Esophagus muscularis mucosa (tissue), 4 donors: Measurements from ENCODE around the gene CCDC85A. TPM values are rescaled to one million over a fixed set of nuclear protein-coding genes. Genes with fewer than 3 reads are reported as not detected.

Experiments
- DNase-seq: peaks from one replicate; pipeline ENCODE4 v3.0.0-alpha.2; 2017; ENCODE audit errors: extremely low spot score
- H3K27ac ChIP-seq, 4 donors: fragments of 200-600 bp; sonication (generic); replicated peaks in 1 of 4; 1 replicate in 3 of 4; 2 replicates in 1 of 4; pipeline ENCODE4 v1.5.1; 2016 to 2019; ENCODE audit warnings: mild to moderate bottlenecking in 1 of 4
- H3K27me3 ChIP-seq, 4 donors: fragments of 200-600 bp; sonication (generic); one replicate each; pipeline versions ENCODE4 v1.5.1 to v1.6.0; 2016 to 2019
- H3K36me3 ChIP-seq, 4 donors: fragments of 200-600 bp; sonication (generic); one replicate each; pipeline ENCODE4 v1.5.1; 2016 to 2019
- H3K4me1 ChIP-seq, 4 donors: fragments of 200-600 bp; sonication (generic); one replicate each; pipeline ENCODE4 v1.5.1; 2016 to 2019
- H3K4me3 ChIP-seq, 4 donors: fragments of 200-600 bp; sonication (generic); 1 replicate in 2 of 4; 2 replicates in 2 of 4; pipeline ENCODE4 v1.5.1; 2016 to 2019; ENCODE audit warnings: mild to moderate bottlenecking in 4 of 4, moderate library complexity in 1 of 4
- H3K9me3 ChIP-seq, 4 donors: fragments of 200-600 bp; sonication (generic); 1 replicate in 3 of 4; 2 replicates in 1 of 4; pipeline ENCODE4 v1.5.1; 2016 to 2019
- EP300 ChIP-seq: sonication (generic); formaldehyde crosslinking; IDR thresholded peaks from one replicate; pipeline ENCODE4 v1.6.1; 2017; ENCODE audit warnings: antibody characterized with exemption
- POLR2A ChIP-seq: fragments of 450-650 bp; IDR thresholded peaks from one replicate; pipeline ENCODE4 v1.6.1; 2017; ENCODE audit warnings: antibody characterized with exemption, moderate library complexity, mild to moderate bottlenecking, low read depth
- POLR2AphosphoS5 ChIP-seq, 2 donors: sonication (generic); formaldehyde crosslinking; IDR thresholded peaks; one replicate each; pipeline ENCODE4 v1.6.1; 2017; ENCODE audit warnings: antibody characterized with exemption in 2 of 2
- WGBS: methylation state at CpG from one replicate; pipeline ENCODE4 v1.1.5; 2018; 5-methylcytosine and 5-hydroxymethylcytosine counted together
- intact Hi-C: fragments of 100-400 bp; cut with DNase I; formaldehyde crosslinking; loops from one replicate; pipeline ENCODE4 v1.15.1; 2023
- total RNA-seq, 4 donors: library from RNA; depleted of rRNA; stranded (reverse); fragments of >200 nt; gene quantifications; one replicate each; pipeline versions ENCODE4 v1.1.0 to v1.2.1, GENCODE V29; 2016
- TF ChIP-seq, protein P1 (sequence below), 3 experiments: fragments of 200-600 bp in 2 of 3; fragments of 450-650 bp in 1 of 3; sonication (generic) in 2 of 3; IDR thresholded peaks; one replicate each; pipeline ENCODE4 v1.5.1; 2017 to 2019; ENCODE audit warnings: antibody characterized with exemption in 3 of 3, mild to moderate bottlenecking in 2 of 3, moderate library complexity in 1 of 3

The CCDC85A gene
- total RNA-seq, 4 donors from 2014 or later, result 4.0 to 6.7 (median 5.8) TPM

DNA sequence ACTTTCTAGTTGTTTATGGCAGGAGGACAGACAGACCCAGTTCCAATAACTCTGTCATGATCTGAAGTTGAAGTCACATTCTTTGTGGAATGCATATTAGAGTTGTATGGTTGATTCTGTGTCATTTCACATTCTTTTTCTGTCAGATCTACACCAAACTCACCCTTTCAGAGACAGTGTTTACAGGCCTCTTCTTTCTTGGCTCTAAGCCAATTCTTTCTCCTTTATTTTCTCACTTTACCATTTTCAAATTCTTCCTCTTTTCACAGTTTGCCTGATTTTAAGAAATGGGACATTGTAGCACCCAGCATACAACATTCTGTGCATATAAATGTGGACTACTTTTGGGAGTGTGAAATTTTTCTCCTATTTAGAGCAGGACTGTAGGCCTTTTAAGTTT is 103.7 kb downstream of the CCDC85A start:
- peaks cover 0 to 5% (median 0%) of the 10 kb centered on the region in 4 donors for H3K4me1 ChIP-seq
- no peak overlapping the region for H3K4me3 ChIP-seq
- H3K27ac ChIP-seq, result no peak overlapping the region
- no peaks in the 10 kb centered on the region for H3K27me3 ChIP-seq
- no peaks in the 10 kb centered on the region for H3K36me3 ChIP-seq
- no peak for TF ChIP-seq POLR2A
- no peak for TF ChIP-seq POLR2AphosphoS5 (IDR thresholded peaks at IDR 0.05)
- TF ChIP-seq, protein P1, sequence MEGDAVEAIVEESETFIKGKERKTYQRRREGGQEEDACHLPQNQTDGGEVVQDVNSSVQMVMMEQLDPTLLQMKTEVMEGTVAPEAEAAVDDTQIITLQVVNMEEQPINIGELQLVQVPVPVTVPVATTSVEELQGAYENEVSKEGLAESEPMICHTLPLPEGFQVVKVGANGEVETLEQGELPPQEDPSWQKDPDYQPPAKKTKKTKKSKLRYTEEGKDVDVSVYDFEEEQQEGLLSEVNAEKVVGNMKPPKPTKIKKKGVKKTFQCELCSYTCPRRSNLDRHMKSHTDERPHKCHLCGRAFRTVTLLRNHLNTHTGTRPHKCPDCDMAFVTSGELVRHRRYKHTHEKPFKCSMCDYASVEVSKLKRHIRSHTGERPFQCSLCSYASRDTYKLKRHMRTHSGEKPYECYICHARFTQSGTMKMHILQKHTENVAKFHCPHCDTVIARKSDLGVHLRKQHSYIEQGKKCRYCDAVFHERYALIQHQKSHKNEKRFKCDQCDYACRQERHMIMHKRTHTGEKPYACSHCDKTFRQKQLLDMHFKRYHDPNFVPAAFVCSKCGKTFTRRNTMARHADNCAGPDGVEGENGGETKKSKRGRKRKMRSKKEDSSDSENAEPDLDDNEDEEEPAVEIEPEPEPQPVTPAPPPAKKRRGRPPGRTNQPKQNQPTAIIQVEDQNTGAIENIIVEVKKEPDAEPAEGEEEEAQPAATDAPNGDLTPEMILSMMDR (IDR thresholded peaks at IDR 0.05), result no peak
- no peak for TF ChIP-seq EP300
- intact Hi-C loops, result no loop called here
- H3K9me3 ChIP-seq, result no peaks in the 10 kb centered on the region
- DNase-seq, result no peak

DNA sequence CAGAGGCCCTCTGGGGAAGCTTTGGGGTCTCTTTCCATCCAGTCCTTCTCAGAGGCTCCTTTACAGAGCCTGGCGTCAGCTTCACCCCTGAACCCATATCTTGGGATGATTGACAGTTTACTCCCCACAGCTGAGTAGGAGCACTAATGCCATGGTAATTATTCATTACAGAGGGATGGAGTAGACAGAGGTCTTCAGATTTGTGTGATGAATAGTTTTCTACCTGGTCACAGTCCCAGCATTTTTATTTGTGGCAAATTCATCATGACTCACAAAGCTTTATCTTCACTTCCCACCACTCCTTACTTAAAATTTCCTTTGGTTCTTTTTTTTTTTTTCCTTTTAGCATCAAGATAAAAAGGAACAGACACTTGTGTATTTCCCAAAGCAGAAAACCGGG is 104.2 kb downstream of the CCDC85A start:
- no peak overlapping the region for H3K4me3 ChIP-seq
- H3K4me1 ChIP-seq, result peaks cover 0 to 5% (median 0%) of the 10 kb centered on the region in 4 donors
- intact Hi-C loops, result no loop called here
- no peaks in the 10 kb centered on the region for H3K9me3 ChIP-seq
- no peak for DNase-seq
- H3K36me3 ChIP-seq, result no peaks in the 10 kb centered on the region
- H3K27me3 ChIP-seq, result no peaks in the 10 kb centered on the region
- H3K27ac ChIP-seq, result no peak overlapping the region
- 79% methylated on average over 2 of the region's 2 CpGs for WGBS
- TF ChIP-seq POLR2A, result no peak

DNA sequence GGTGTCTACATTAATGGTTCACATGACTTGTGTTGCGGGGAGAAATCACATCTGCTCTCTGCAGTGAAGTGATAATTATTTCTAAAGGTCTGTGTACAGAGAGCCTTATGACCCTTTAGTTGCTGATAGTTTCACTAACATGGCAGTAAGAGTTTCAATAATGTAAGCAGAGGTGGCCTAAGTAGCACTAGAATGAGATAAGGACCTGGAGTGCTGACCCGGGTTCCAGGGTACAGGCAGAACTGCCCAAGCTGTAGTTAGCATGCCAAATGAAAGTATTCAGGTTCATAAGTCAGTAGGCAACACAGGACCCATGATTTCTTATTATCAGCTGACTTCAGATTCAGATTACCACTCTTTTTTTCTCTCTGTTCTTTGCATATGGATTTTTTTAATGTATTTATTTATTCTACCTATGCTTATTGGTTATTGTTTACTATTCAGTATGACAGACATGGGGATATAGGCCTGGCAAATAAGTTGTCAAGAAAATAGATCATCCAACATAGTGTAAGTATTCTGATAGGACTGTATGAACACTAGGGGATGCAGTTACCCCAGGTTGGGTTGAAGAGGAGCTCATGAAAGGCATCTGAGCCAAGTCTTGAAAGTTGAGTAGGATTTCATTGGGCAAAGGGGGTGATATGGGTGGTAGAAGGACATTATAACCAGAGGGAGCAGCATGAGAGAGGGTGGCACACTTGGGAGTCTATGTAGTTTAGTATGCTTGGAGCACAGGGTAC is 105.2 kb downstream of the CCDC85A start:
- H3K4me3 ChIP-seq, result no peak overlapping the region
- H3K4me1 ChIP-seq, result peaks cover 0 to 5% (median 0%) of the 10 kb centered on the region in 4 donors
- 96% methylated on average over 2 of the region's 2 CpGs for WGBS
- H3K27ac ChIP-seq, result no peak overlapping the region
- intact Hi-C loops, result no loop called here
- no peaks in the 10 kb centered on the region for H3K27me3 ChIP-seq
- no peaks in the 10 kb centered on the region for H3K9me3 ChIP-seq
- TF ChIP-seq, protein P1 (IDR thresholded peaks at IDR 0.05), result no peak
- no peak for TF ChIP-seq POLR2A
- no peaks in the 10 kb centered on the region for H3K36me3 ChIP-seq
- no peak for DNase-seq

DNA sequence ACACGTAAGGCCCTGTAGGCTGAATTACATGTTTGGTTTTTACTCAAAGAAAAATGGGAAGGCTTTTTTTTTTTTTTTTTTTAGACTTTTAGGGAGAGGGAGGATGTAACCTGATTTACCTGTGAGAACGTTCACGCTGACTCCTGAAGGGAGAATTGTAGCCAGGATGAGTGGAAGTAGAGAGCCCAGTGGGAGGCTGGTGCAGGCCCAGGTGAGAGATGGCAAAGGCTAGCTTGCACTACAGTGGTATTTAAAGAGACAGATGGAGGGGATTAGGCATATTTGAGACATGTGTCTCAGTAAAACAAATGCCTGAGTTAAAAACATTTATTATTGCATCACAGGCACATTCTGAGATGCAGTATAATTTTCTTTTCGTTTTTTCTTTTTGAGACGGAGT is 107.9 kb downstream of the CCDC85A start:
- no peaks in the 10 kb centered on the region for H3K9me3 ChIP-seq
- H3K4me3 ChIP-seq, result no peak overlapping the region
- DNase-seq, result no peak
- no peaks in the 10 kb centered on the region for H3K27me3 ChIP-seq
- no peaks in the 10 kb centered on the region for H3K36me3 ChIP-seq
- 91% methylated on average over 5 of the region's 5 CpGs for WGBS
- intact Hi-C loops, result no loop called here
- peaks cover 0 to 5% (median 0%) of the 10 kb centered on the region in 4 donors for H3K4me1 ChIP-seq
- TF ChIP-seq, protein P1 (IDR thresholded peaks at IDR 0.05), result no peak
- TF ChIP-seq EP300 (no peak), POLR2A (no peak), POLR2AphosphoS5 (IDR thresholded peaks at IDR 0.05) (no peak)
- H3K27ac ChIP-seq, result no peak overlapping the region

DNA sequence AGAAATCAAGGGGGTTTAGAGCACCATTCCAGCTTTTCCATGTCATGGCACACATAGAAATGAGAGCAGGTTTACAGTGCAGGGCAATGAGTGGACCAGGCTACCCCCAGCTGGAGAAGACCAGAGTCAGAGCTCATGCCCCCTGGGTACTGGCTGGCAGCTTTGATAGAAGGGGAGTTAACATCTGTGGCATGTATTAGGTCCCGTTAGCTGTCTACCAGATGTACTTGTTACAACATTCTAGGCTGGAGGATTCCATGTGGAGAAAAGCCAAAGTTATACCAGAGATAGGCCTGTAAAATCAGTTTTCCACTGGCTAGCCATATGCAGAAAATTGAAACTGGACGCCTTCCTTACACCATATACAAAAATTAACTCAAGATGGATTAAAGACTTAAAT is 109.2 kb downstream of the CCDC85A start:
- Histone ChIP-seq H3K4me3 (no peak overlapping the region), H3K4me1 (peaks cover 0 to 5% (median 0%) of the 10 kb centered on the region in 4 donors), H3K27ac (no peak overlapping the region), H3K9me3 (no peaks in the 10 kb centered on the region), H3K27me3 (no peaks in the 10 kb centered on the region), H3K36me3 (no peaks in the 10 kb centered on the region)
- whole genome bisulfite sequencing, result 96% methylated on average over 2 of the region's 2 CpGs
- DNase-seq, result no peak
- no peak for TF ChIP-seq POLR2A
- TF ChIP-seq, protein P1 (IDR thresholded peaks at IDR 0.05), result no peak
- no peak for TF ChIP-seq POLR2AphosphoS5 (IDR thresholded peaks at IDR 0.05)
- TF ChIP-seq EP300, result no peak
- intact Hi-C loops, result no loop called here
